GM19351 (cell line): Measurements from ENCODE around the gene CRIM1.

Source experiments
- ATAC-seq: cut with Tn5 transposase; IDR thresholded peaks from one replicate; pipeline ENCODE4 v1.9.1; 2021; ENCODE audit warnings: mild to moderate bottlenecking, moderate library complexity; ENCODE audit not compliant: unreplicated experiment

CRIM1 gene

GRCh38 chr2:36509075-36509474 is 153.5 kb downstream of the CRIM1 start:
- no peak for ATAC-seq

GRCh38 chr2:36511858-36512603 is 156.5 kb downstream of the CRIM1 start:
- peak; percentile 49 for ATAC-seq

- ATAC-seq = peak; percentile 7
Measured at GRCh38 chr2:36512705-36513104, 157.1 kb downstream of the CRIM1 start.

- ATAC-seq = peak; percentile 64
Measured at GRCh38 chr2:36513661-36514060, 158.1 kb downstream of the CRIM1 start.

- ATAC-seq = no peak
Measured at GRCh38 chr2:36515538-36515937, 160.0 kb downstream of the CRIM1 start.

GRCh38 chr2:36516136-36516870 is 160.7 kb downstream of the CRIM1 start:
- ATAC-seq = no peak

- no peak for ATAC-seq
Measured at GRCh38 chr2:36520431-36520830, 164.9 kb downstream of the CRIM1 start.

- ATAC-seq = no peak
Measured at GRCh38 chr2:36523153-36523552, 167.6 kb downstream of the CRIM1 start.

GRCh38 chr2:36525245-36525644 is 169.7 kb downstream of the CRIM1 start:
- no peak for ATAC-seq

GRCh38 chr2:36526226-36526625 is 170.6 kb downstream of the CRIM1 start:
- ATAC-seq = no peak

- peak; percentile 75 for ATAC-seq
Measured at GRCh38 chr2:36528274-36528673, 172.7 kb downstream of the CRIM1 start.

GRCh38 chr2:36528766-36529392 is 173.3 kb downstream of the CRIM1 start:
- ATAC-seq = peak; percentile 19

GRCh38 chr2:36530178-36530982 is 174.8 kb downstream of the CRIM1 start:
- ATAC-seq = peak; percentile 76

GRCh38 chr2:36530983-36531354 is 175.4 kb downstream of the CRIM1 start:
- ATAC-seq = no peak

GRCh38 chr2:36534275-36534799 is 178.8 kb downstream of the CRIM1 start:
- no peak for ATAC-seq

- no peak for ATAC-seq
Measured at GRCh38 chr2:36535099-36535498, 179.5 kb downstream of the CRIM1 start.

GRCh38 chr2:36536776-36537175 is 181.2 kb downstream of the CRIM1 start:
- no peak for ATAC-seq

- ATAC-seq = no peak
Measured at GRCh38 chr2:36538335-36538734, 182.8 kb downstream of the CRIM1 start.

- peak; percentile 63 for ATAC-seq
Measured at GRCh38 chr2:36539631-36540030, 184.1 kb downstream of the CRIM1 start.

GRCh38 chr2:36540986-36541754 is 185.6 kb downstream of the CRIM1 start:
- ATAC-seq = no peak
